H9 (cell line): Measurements from ENCODE around the gene CBFA2T2. TPM values are rescaled to one million over a fixed set of nuclear protein-coding genes. Genes with fewer than 3 reads are reported as not detected.

Source experiments
- DNase-seq: peaks from one replicate; pipeline ENCODE4 v3.0.0-alpha.2; 2017
- H2AFZ ChIP-seq: one replicate; pipeline ENCODE4 v1.6.1; 2013; ENCODE audit warnings: mild to moderate bottlenecking, low read length, control low read depth, moderate library complexity
- H2AK5ac ChIP-seq: 2 replicates; pipeline ENCODE4 v1.6.1; 2013; ENCODE audit warnings: low read length, control low read depth, mixed read lengths; ENCODE audit not compliant: insufficient read length
- H2BK120ac ChIP-seq: one replicate; pipeline ENCODE4 v1.6.1; 2013; ENCODE audit warnings: low read depth, mild to moderate bottlenecking, low read length, control low read depth, inconsistent platforms; ENCODE audit not compliant: poor library complexity, severe bottlenecking
- H2BK12ac ChIP-seq: 2 replicates; pipeline ENCODE4 v1.6.1; 2013; ENCODE audit warnings: low read length, control low read depth, mixed read lengths, low read depth; ENCODE audit not compliant: insufficient read length
- H2BK15ac ChIP-seq: 2 replicates; pipeline ENCODE4 v1.6.1; 2013; ENCODE audit warnings: low read depth, low read length, control low read depth
- H2BK20ac ChIP-seq: one replicate; pipeline ENCODE4 v1.6.1; 2013; ENCODE audit warnings: low read depth, mild to moderate bottlenecking, low read length, control low read depth, inconsistent platforms; ENCODE audit not compliant: poor library complexity, severe bottlenecking
- H2BK5ac ChIP-seq: 2 replicates; pipeline ENCODE4 v1.6.1; 2013; ENCODE audit warnings: low read length, control low read depth, mixed read lengths; ENCODE audit not compliant: insufficient read length
- H3K14ac ChIP-seq: 2 replicates; pipeline ENCODE4 v1.6.1; 2013; ENCODE audit warnings: low read length, control low read depth; ENCODE audit not compliant: insufficient read depth
- H3K18ac ChIP-seq: 2 replicates; pipeline ENCODE4 v1.6.1; 2013; ENCODE audit warnings: low read depth, mild to moderate bottlenecking, mixed read lengths, low read length, control low read depth; ENCODE audit not compliant: insufficient read length
- H3K23ac ChIP-seq: 2 replicates; pipeline ENCODE4 v1.6.1; 2013; ENCODE audit warnings: low read length, control low read depth, mixed read lengths, low read depth; ENCODE audit not compliant: insufficient read length
- H3K23me2 ChIP-seq: 2 replicates; pipeline ENCODE4 v1.6.1; 2013; ENCODE audit warnings: low read depth, mild to moderate bottlenecking, mixed read lengths, low read length, control low read depth; ENCODE audit not compliant: insufficient read length, poor library complexity, severe bottlenecking
- H3K27ac ChIP-seq: 2 replicates; pipeline ENCODE4 v1.5.1; 2013; ENCODE audit warnings: low read length, control low read depth, mixed read lengths, low read depth; ENCODE audit not compliant: insufficient read length
- H3K27me3 ChIP-seq: 2 replicates; pipeline ENCODE4 v1.6.1; 2013; ENCODE audit warnings: low read length, control low read depth, inconsistent platforms; ENCODE audit not compliant: insufficient read depth
- H3K4ac ChIP-seq: 2 replicates; pipeline ENCODE4 v1.6.1; 2013; ENCODE audit warnings: low read depth, mild to moderate bottlenecking, control low read depth, inconsistent platforms, low read length, moderate library complexity
- H3K4me1 ChIP-seq: 2 replicates; pipeline ENCODE4 v1.6.1; 2013; ENCODE audit warnings: low read length, control low read depth, inconsistent platforms; ENCODE audit not compliant: insufficient read depth
- H3K4me2 ChIP-seq: 2 replicates; pipeline ENCODE4 v1.6.1; 2013; ENCODE audit warnings: low read length, control low read depth, mixed read lengths; ENCODE audit not compliant: insufficient read length, insufficient read depth
- H3K56ac ChIP-seq: 2 replicates; pipeline ENCODE4 v1.6.1; 2013; ENCODE audit warnings: low read depth, mild to moderate bottlenecking, mixed read lengths, low read length, control low read depth; ENCODE audit not compliant: insufficient read length
- H3K79me1 ChIP-seq: 2 replicates; pipeline ENCODE4 v1.6.1; 2013; ENCODE audit warnings: low read depth, mild to moderate bottlenecking, moderate library complexity, low read length, control low read depth, inconsistent platforms; ENCODE audit not compliant: insufficient read depth, poor library complexity, severe bottlenecking
- H3K79me2 ChIP-seq: 2 replicates; pipeline ENCODE4 v1.6.1; 2013; ENCODE audit warnings: low read length, control low read depth, inconsistent platforms; ENCODE audit not compliant: insufficient read depth
- H3K9ac ChIP-seq: 2 replicates; pipeline ENCODE4 v1.6.1; 2013; ENCODE audit warnings: low read length, control low read depth, mixed read lengths; ENCODE audit not compliant: insufficient read length; ENCODE audit errors: extremely low read depth
- H3K9me3 ChIP-seq: one replicate; pipeline ENCODE4 v1.6.1; 2013; ENCODE audit warnings: low read depth, low read length, inconsistent platforms; ENCODE audit not compliant: control insufficient read depth
- H3T11ph ChIP-seq: one replicate; pipeline ENCODE4 v1.6.1; 2013; ENCODE audit warnings: mild to moderate bottlenecking, low read length, control low read depth, inconsistent platforms
- H4K20me1 ChIP-seq: one replicate; pipeline ENCODE4 v1.6.1; 2013; ENCODE audit not compliant: control insufficient read depth, insufficient read length, insufficient read depth
- H4K5ac ChIP-seq: 2 replicates; pipeline ENCODE4 v1.6.1; 2013; ENCODE audit warnings: low read depth, mild to moderate bottlenecking, mixed read lengths, low read length, control low read depth; ENCODE audit not compliant: insufficient read length
- H4K8ac ChIP-seq: replicated peaks from 2 replicates; pipeline ENCODE4 v1.6.1; 2013; ENCODE audit warnings: low read length, control low read depth, mixed read lengths, low read depth; ENCODE audit not compliant: insufficient read length
- H4K91ac ChIP-seq: 2 replicates; pipeline ENCODE4 v1.6.1; 2013; ENCODE audit warnings: low read depth, mild to moderate bottlenecking, moderate library complexity, mixed read lengths, low read length, control low read depth; ENCODE audit not compliant: insufficient read length
- H3K27ac Mint-ChIP-seq, 3 experiments: 2 replicates in 2 of 3; 3 replicates in 1 of 3; pipeline ENCODE4 v1.8.0; 2020 to 2021; ENCODE audit warnings: mixed read lengths in 3 of 3, mild to moderate bottlenecking in 1 of 3, moderate library complexity in 1 of 3
- H3K27me3 Mint-ChIP-seq: 2 replicates; pipeline ENCODE4 v1.8.0; 2021; ENCODE audit warnings: low read depth, mild to moderate bottlenecking, moderate library complexity, mixed read lengths
- H3K36me3 Mint-ChIP-seq, 3 experiments: 2 replicates in 2 of 3; 3 replicates in 1 of 3; pipeline ENCODE4 v1.8.0; 2020 to 2021; ENCODE audit warnings: low read depth in 3 of 3, mixed read lengths in 3 of 3; ENCODE audit not compliant: insufficient read depth in 1 of 3
- H3K4me1 Mint-ChIP-seq, 2 experiments: 2 replicates each; pipeline ENCODE4 v1.8.0; 2020; ENCODE audit warnings: mixed read lengths in 2 of 2
- H3K4me3 Mint-ChIP-seq, 2 experiments: 2 replicates in 1 of 2; 3 replicates in 1 of 2; pipeline ENCODE4 v1.8.0; 2020 to 2021; ENCODE audit warnings: mild to moderate bottlenecking in 2 of 2, mixed read lengths in 2 of 2, moderate library complexity in 1 of 2
- H3K9me3 Mint-ChIP-seq, 2 experiments: 2 replicates in 1 of 2; 3 replicates in 1 of 2; pipeline ENCODE4 v1.8.0; 2020; ENCODE audit warnings: mild to moderate bottlenecking in 2 of 2, mixed read lengths in 2 of 2, moderate library complexity in 1 of 2
- CTCF ChIP-seq: fragments of 200-600 bp; sonication (generic); conservative IDR thresholded peaks from 3 replicates; pipeline ENCODE4 v1.8.0; 2021; ENCODE audit warnings: antibody characterized with exemption, mild to moderate bottlenecking
- WGBS: extraction: QIAGEN DNeasy Blood & Tissue Kit; methylation state at CpG from one replicate; pipeline ENCODE4 v1.1.7; 2013; ENCODE audit warnings: missing lambda C conversion rate, low lambda C conversion rate, mixed read lengths; ENCODE audit not compliant: insufficient read length; ENCODE audit errors: extremely low coverage; 5-methylcytosine and 5-hydroxymethylcytosine counted together
- total RNA-seq: library from RNA; stranded (reverse); gene quantifications from 2 replicates; pipeline ENCODE4 v1.2.1, GENCODE V29; 2021

Gene CBFA2T2
- total RNA-seq, 1 experiment from 2014 or later, result 11.2 TPM

DNA sequence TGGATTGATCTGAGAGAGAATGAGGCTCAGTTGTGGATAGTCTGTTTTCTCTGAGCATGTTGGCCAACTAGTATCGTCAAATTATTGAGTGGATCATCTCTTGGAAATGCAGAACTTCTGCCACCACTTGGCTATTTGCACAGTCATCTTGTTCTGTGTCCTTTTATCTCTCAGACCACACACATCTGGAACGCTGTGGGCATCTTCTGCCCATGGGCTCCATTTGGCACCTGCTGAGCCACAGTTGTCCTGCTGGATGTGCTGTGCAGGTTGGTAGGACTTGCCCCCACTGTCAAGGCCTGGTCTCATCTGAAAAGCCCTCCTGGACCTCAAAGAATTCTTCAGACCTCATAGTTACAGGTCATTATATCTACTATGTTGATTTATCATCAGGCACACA lies 155.5 kb downstream of the CBFA2T2 start:
- Histone ChIP-seq H3T11ph (no peak overlapping the region), H2BK5ac (no peak overlapping the region), H3K4me2 (no peak overlapping the region), H4K91ac (no peak overlapping the region), H3K9ac (no peak overlapping the region), H3K56ac (no peak overlapping the region), H3K4ac (no peak overlapping the region), H3K9me3 (no peaks in the 10 kb centered on the region), H3K14ac (no peak overlapping the region), H2BK12ac (no peak overlapping the region), H3K27ac (no peak overlapping the region), H3K18ac (no peak overlapping the region), H3K23ac (no peak overlapping the region), H2AFZ (no peak overlapping the region), H3K4me1 (no peaks in the 10 kb centered on the region), H2BK15ac (no peak overlapping the region), H4K20me1 (no peaks in the 10 kb centered on the region), H3K23me2 (no peaks in the 10 kb centered on the region), H4K8ac (no peak overlapping the region), H2AK5ac (no peak overlapping the region), H2BK120ac (no peak overlapping the region), H3K79me1 (no peaks in the 10 kb centered on the region), H4K5ac (no peak overlapping the region), H2BK20ac (no peak overlapping the region), H3K79me2 (no peaks in the 10 kb centered on the region), H3K27me3 (no peaks in the 10 kb centered on the region)
- Mint-ChIP-seq H3K27ac (no peak overlapping the region), H3K9me3 (no peaks in the 10 kb centered on the region), H3K27me3 (no peaks in the 10 kb centered on the region; the same call in 1 of the 2 replicates), H3K36me3 (peaks cover 15 to 48% (median 29%) of the 10 kb centered on the region in 3 experiments; a peak in 6 of 7 replicates), H3K4me1 (peaks cover 9 to 10% of the 10 kb centered on the region in 2 experiments), H3K4me3 (no peak overlapping the region)
- WGBS, result no CpG with 5 or more reads among the region's 2 CpGs
- DNase-seq, result no peak
- no peak for TF ChIP-seq CTCF
